ENCODE measurements around the gene PRRT1. TPM values are rescaled to one million over a fixed set of nuclear protein-coding genes. Genes with fewer than 3 reads are reported as not detected.
A peak's percentile ranks its signal among the peaks of the same experiment; 100 is the strongest.
"Not testable (repeated sequence)": the region's sequence is repeated elsewhere in the genome, so short reads cannot be mapped to it uniquely, and the experiment has no call there.

Gene PRRT1
- total RNA-seq, 1 donor from 2014 or later: 2.1 TPM

GRCh38 chr6:32107406-32107805 is 44.3 kb downstream of the PRRT1 start:
- H3K4me1 Mint-ChIP-seq (ENCODE audit: unreplicated experiment): peaks cover 33% of the 10 kb centered on the region
- no peak for TF ChIP-seq CTCF (IDR thresholded peaks at IDR 0.05; ENCODE audit: unreplicated experiment)
- peaks cover 13% of the 10 kb centered on the region for H3K27me3 Mint-ChIP-seq (ENCODE audit: unreplicated experiment)
- no peaks in the 10 kb centered on the region for H3K9me3 Mint-ChIP-seq (ENCODE audit: unreplicated experiment)
- no peak overlapping the region for H3K27ac Mint-ChIP-seq (ENCODE audit: unreplicated experiment)
- peaks cover 15% of the 10 kb centered on the region for H3K36me3 Mint-ChIP-seq (ENCODE audit: low read depth, unreplicated experiment)
- no peak overlapping the region for H3K4me3 Mint-ChIP-seq (ENCODE audit: unreplicated experiment)
- no peak for DNase-seq (ENCODE audit: low spot score)

DNA sequence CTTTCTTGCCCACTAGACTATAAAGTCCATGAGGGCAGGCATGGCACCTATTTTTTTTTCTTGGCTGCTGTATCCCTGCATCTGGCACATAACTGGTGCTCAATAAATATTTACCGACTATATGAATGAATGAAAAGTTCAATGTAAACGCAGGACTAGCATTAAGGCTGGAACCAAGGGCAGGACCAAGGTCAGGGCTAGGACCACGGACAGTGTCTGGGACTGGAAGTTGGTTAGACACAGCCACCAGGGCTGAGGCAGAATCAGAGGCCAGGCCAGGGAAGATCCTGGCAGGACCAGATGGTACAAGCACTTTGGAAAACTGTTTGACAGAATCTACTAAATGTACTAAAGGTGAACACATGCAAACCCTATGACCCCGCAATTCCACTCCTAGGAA is 46.3 kb downstream of the PRRT1 start:
- Mint-ChIP-seq H3K27me3 (ENCODE audit: unreplicated experiment) (peaks cover 11% of the 10 kb centered on the region), H3K9me3 (ENCODE audit: unreplicated experiment) (no peaks in the 10 kb centered on the region), H3K27ac (ENCODE audit: unreplicated experiment) (no peak overlapping the region), H3K36me3 (ENCODE audit: low read depth, unreplicated experiment) (no peaks in the 10 kb centered on the region), H3K4me3 (ENCODE audit: unreplicated experiment) (no peak overlapping the region), H3K4me1 (ENCODE audit: unreplicated experiment) (peaks cover 17% of the 10 kb centered on the region)
- DNase-seq (ENCODE audit: low spot score): peak; percentile 40
- TF ChIP-seq CTCF (IDR thresholded peaks at IDR 0.05; ENCODE audit: unreplicated experiment): no peak

GRCh38 chr6:32102255-32102654 is 49.5 kb downstream of the PRRT1 start:
- Mint-ChIP-seq H3K27ac (ENCODE audit: unreplicated experiment) (no peak overlapping the region), H3K9me3 (ENCODE audit: unreplicated experiment) (no peaks in the 10 kb centered on the region), H3K36me3 (ENCODE audit: low read depth, unreplicated experiment) (no peaks in the 10 kb centered on the region), H3K4me1 (ENCODE audit: unreplicated experiment) (no peaks in the 10 kb centered on the region), H3K4me3 (ENCODE audit: unreplicated experiment) (no peak overlapping the region), H3K27me3 (ENCODE audit: unreplicated experiment) (peaks cover 6% of the 10 kb centered on the region)
- TF ChIP-seq CTCF (IDR thresholded peaks at IDR 0.05; ENCODE audit: unreplicated experiment): no peak
- no peak for DNase-seq (ENCODE audit: low spot score)

DNA sequence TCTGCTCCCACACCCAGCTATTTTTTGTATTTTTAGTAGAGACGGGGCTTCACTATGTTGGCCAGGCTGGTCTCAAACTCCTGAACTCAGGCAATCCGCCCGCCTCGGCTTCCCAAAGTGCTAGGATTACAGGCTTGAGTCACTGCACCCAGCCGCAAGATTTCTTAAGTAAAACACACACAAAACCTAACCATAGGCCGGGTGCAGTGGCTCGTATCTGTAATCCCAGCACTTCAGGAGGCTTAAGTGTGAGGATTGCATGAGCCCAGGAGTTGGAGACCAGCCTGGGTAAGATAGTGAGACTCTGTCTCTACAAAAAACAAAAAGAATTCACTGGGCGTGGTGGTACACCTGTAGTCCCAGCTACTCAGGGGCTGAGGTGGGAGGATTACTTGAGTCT is 51.5 kb downstream of the PRRT1 start:
- H3K27ac Mint-ChIP-seq (ENCODE audit: unreplicated experiment); H3K4me1 Mint-ChIP-seq (ENCODE audit: unreplicated experiment); H3K27me3 Mint-ChIP-seq (ENCODE audit: unreplicated experiment); H3K9me3 Mint-ChIP-seq (ENCODE audit: unreplicated experiment); H3K4me3 Mint-ChIP-seq (ENCODE audit: unreplicated experiment); DNase-seq (ENCODE audit: low spot score); H3K36me3 Mint-ChIP-seq (ENCODE audit: low read depth, unreplicated experiment): not testable (repeated sequence)

Small RNAs within 50 kb of the gene (microRNA-seq; reads per million reads assigned to microRNA genes)
- gene MIR6721 (ENCODE audit: unreplicated experiment): 8.8 reads per million, percentile 57 among the genes with 10 or more reads in this experiment
- gene MIR6833 (ENCODE audit: unreplicated experiment): not detected

Other genes starting within 250 kb of the PRRT1 start
- gene ZBTB12, start 249.9 kb downstream of the PRRT1 start, total RNA-seq (ENCODE audit: unreplicated experiment): 9.0 TPM
- 0.82 TPM for gene C2, start 224.2 kb downstream of the PRRT1 start, total RNA-seq (ENCODE audit: unreplicated experiment)
- gene CFB, start 205.8 kb downstream of the PRRT1 start, total RNA-seq (ENCODE audit: unreplicated experiment): not detected
- 47.8 TPM for gene NELFE, start 193.0 kb downstream of the PRRT1 start, total RNA-seq (ENCODE audit: unreplicated experiment)
- 63.4 TPM for gene SKIC2, start 192.8 kb downstream of the PRRT1 start, total RNA-seq (ENCODE audit: unreplicated experiment)
- 12.6 TPM for gene DXO, start 179.8 kb downstream of the PRRT1 start, total RNA-seq (ENCODE audit: unreplicated experiment)
- gene C4A, start 169.9 kb downstream of the PRRT1 start, total RNA-seq (ENCODE audit: unreplicated experiment): 6.1 TPM
- 4.6 TPM for gene C4B, start 137.1 kb downstream of the PRRT1 start, total RNA-seq (ENCODE audit: unreplicated experiment)
- gene CYP21A2, start 113.5 kb downstream of the PRRT1 start, total RNA-seq (ENCODE audit: unreplicated experiment): 0.44 TPM
- 7.5 TPM for gene TNXB, start 42.6 kb downstream of the PRRT1 start, total RNA-seq (ENCODE audit: unreplicated experiment)
- gene ATF6B, start 23.7 kb downstream of the PRRT1 start, total RNA-seq (ENCODE audit: unreplicated experiment): 72.9 TPM
- 5.2 TPM for gene FKBPL, start 21.7 kb downstream of the PRRT1 start, total RNA-seq (ENCODE audit: unreplicated experiment)
- 44.4 TPM for gene PPT2, start 2.2 kb upstream of the PRRT1 start, total RNA-seq (ENCODE audit: unreplicated experiment)
- 37.4 TPM for gene EGFL8, start 12.7 kb upstream of the PRRT1 start, total RNA-seq (ENCODE audit: unreplicated experiment)
- 93.3 TPM for gene AGPAT1, start 24.1 kb upstream of the PRRT1 start, total RNA-seq (ENCODE audit: unreplicated experiment)
- 44.4 TPM for gene RNF5, start 26.5 kb upstream of the PRRT1 start, total RNA-seq (ENCODE audit: unreplicated experiment)
- gene AGER, start 32.3 kb upstream of the PRRT1 start, total RNA-seq (ENCODE audit: unreplicated experiment): 42.2 TPM
- gene PBX2, start 38.3 kb upstream of the PRRT1 start, total RNA-seq (ENCODE audit: unreplicated experiment): 308 TPM
- 49.0 TPM for gene GPSM3, start 40.7 kb upstream of the PRRT1 start, total RNA-seq (ENCODE audit: unreplicated experiment)
- 151 TPM for gene NOTCH4, start 72.1 kb upstream of the PRRT1 start, total RNA-seq (ENCODE audit: unreplicated experiment)
- not detected for gene TSBP1, start 220.0 kb upstream of the PRRT1 start, total RNA-seq (ENCODE audit: unreplicated experiment)

All from endothelial cell (in vitro differentiated cells).